Measurements from ENCODE around the gene PAGR1.

- no peak for TF ChIP-seq CTCF (IDR thresholded peaks at IDR 0.05)
- TF ChIP-seq EZH2 (IDR thresholded peaks at IDR 0.05): no peak
- TF ChIP-seq EZH2phosphoT487 (IDR thresholded peaks at IDR 0.05): no peak
These were observed 24.3 kb downstream of the PAGR1 start for GRCh38 chr16:29840240-29840639.
